Sigmoid colon (tissue), 7 donors: ENCODE results near the gene OR2G2. TPM values are rescaled to one million over a fixed set of nuclear protein-coding genes. Genes with fewer than 3 reads are reported as not detected.

ENCODE experiments used
- DNase-seq: peaks from one replicate; pipeline ENCODE4 v3.0.0-alpha.2; 2019
- H3K27ac ChIP-seq, 4 donors: fragments of 200-600 bp; sonication (generic); one replicate each; pipeline ENCODE4 v1.5.1; 2016 to 2019; ENCODE audit warnings: mild to moderate bottlenecking in 1 of 4
- H3K27me3 ChIP-seq, 3 donors: fragments of 200-600 bp; sonication (generic); one replicate each; pipeline ENCODE4 v1.5.1; 2019; ENCODE audit warnings: mild to moderate bottlenecking in 1 of 3
- H3K36me3 ChIP-seq, 4 donors: fragments of 200-600 bp; sonication (generic); one replicate each; pipeline ENCODE4 v1.5.1; 2016 to 2019
- H3K4me1 ChIP-seq, 4 donors: fragments of 200-600 bp; sonication (generic); one replicate each; pipeline ENCODE4 v1.5.1; 2017 to 2019
- H3K4me3 ChIP-seq, 4 donors: fragments of 200-600 bp; sonication (generic); one replicate each; pipeline ENCODE4 v1.5.1; 2017 to 2019; ENCODE audit warnings: mild to moderate bottlenecking in 2 of 4, moderate library complexity in 1 of 4
- H3K9me3 ChIP-seq, 4 donors: fragments of 200-600 bp in 3 of 4; sonication (generic) in 3 of 4; one replicate each; pipeline versions ENCODE4 v1.5.1 to v1.6.1; 2013 to 2019
- EP300 ChIP-seq, 4 donors: sonication (generic); formaldehyde crosslinking; IDR thresholded peaks; one replicate each; pipeline ENCODE4 v1.6.1; 2017; ENCODE audit warnings: antibody characterized with exemption in 4 of 4
- POLR2A ChIP-seq, 2 donors: fragments of 450-650 bp; IDR thresholded peaks; one replicate each; pipeline ENCODE4 v1.6.1; 2016; ENCODE audit warnings: antibody characterized with exemption in 2 of 2, mild to moderate bottlenecking in 2 of 2, moderate library complexity in 2 of 2
- POLR2AphosphoS5 ChIP-seq, 4 donors: sonication (generic); formaldehyde crosslinking; IDR thresholded peaks; one replicate each; pipeline ENCODE4 v1.6.1; 2017; ENCODE audit warnings: antibody characterized with exemption in 4 of 4
- WGBS, 2 donors: extraction: QIAGEN DNeasy Blood & Tissue Kit; methylation state at CpG; one replicate each; pipeline ENCODE4 v1.1.7; 2013; 5-methylcytosine and 5-hydroxymethylcytosine counted together
- intact Hi-C: fragments of 100-400 bp; cut with DNase I; formaldehyde crosslinking; loops from one replicate; pipeline ENCODE4 v1.15.1; 2023
- polyA plus RNA-seq, 3 donors: library from polyadenylated mRNA; stranded (reverse); fragments of 200-250 nt; gene quantifications; one replicate each; pipeline ENCODE4 v1.2.3, GENCODE V29; 2013
- total RNA-seq, 4 donors: library from RNA; depleted of rRNA; stranded (reverse); fragments of >200 nt; gene quantifications; one replicate each; pipeline ENCODE4 v1.1.0, GENCODE V29; 2016
- TF ChIP-seq, protein P1 (sequence below), 4 experiments: fragments of 450-650 bp in 3 of 4; fragments of 200-600 bp in 1 of 4; IDR thresholded peaks; one replicate each; pipeline ENCODE4 v1.5.1; 2016 to 2019; ENCODE audit warnings: antibody characterized with exemption in 4 of 4, mild to moderate bottlenecking in 3 of 4, moderate library complexity in 2 of 4
- donor health status: healthy with polysubstance abuse.
- donor health status: Bipolar disorder and iron deficiency.
- donor health status: healthy.

OR2G2 gene
- total and polyA plus RNA-seq, 7 donors = not detected

DNA sequence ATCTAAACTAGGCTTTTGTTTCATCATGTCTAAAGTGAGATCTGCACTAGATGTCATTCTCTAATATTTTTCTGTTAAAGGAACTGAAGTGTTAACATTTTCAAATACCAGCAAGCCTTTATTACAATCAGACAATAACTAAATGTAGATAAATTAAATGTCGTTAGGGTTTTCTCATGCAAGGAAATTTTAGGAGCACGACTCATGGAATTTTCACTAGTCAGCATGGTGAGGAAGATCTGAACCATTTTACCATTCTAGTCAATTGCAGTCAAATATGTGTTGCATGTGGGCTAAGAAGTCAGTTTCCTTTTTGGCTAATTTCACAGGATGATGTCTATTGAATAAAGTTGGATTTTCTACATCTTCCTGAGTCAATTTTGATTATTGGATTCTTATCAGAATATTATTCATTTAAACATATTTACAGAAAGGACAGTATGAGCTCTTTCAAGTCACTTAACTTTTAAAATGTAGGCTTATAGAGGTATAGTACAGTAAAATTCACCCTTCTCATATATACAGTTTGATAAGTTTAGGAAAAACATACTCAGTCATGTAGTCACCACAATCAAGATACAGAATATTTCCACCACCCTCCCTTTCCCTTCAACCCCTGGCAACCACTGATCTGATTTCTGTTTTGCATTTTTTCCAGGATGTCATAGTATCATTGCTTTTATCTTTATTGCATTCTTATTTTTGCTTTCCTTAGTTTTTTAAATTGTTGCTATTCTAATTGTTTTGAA is 30.1 kb upstream of the OR2G2 start:
- no peaks in the 10 kb centered on the region for H3K4me1 ChIP-seq
- H3K9me3 ChIP-seq = no peaks in the 10 kb centered on the region
- intact Hi-C loops = no loop called here
- H3K27ac ChIP-seq = no peak overlapping the region
- 83 to 86% methylated on average over 2 of the region's 2 CpGs for whole genome bisulfite sequencing, 2 donors
- H3K4me3 ChIP-seq = no peak overlapping the region
- TF ChIP-seq POLR2A (IDR thresholded peaks at IDR 0.05) = no peak
- TF ChIP-seq, protein P1, sequence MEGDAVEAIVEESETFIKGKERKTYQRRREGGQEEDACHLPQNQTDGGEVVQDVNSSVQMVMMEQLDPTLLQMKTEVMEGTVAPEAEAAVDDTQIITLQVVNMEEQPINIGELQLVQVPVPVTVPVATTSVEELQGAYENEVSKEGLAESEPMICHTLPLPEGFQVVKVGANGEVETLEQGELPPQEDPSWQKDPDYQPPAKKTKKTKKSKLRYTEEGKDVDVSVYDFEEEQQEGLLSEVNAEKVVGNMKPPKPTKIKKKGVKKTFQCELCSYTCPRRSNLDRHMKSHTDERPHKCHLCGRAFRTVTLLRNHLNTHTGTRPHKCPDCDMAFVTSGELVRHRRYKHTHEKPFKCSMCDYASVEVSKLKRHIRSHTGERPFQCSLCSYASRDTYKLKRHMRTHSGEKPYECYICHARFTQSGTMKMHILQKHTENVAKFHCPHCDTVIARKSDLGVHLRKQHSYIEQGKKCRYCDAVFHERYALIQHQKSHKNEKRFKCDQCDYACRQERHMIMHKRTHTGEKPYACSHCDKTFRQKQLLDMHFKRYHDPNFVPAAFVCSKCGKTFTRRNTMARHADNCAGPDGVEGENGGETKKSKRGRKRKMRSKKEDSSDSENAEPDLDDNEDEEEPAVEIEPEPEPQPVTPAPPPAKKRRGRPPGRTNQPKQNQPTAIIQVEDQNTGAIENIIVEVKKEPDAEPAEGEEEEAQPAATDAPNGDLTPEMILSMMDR (IDR thresholded peaks at IDR 0.05) = no peak
- TF ChIP-seq EP300 (IDR thresholded peaks at IDR 0.05) = no peak
- TF ChIP-seq POLR2AphosphoS5 (IDR thresholded peaks at IDR 0.05) = no peak
- H3K36me3 ChIP-seq = no peaks in the 10 kb centered on the region
- DNase-seq = no peak
- no peaks in the 10 kb centered on the region for H3K27me3 ChIP-seq

DNA sequence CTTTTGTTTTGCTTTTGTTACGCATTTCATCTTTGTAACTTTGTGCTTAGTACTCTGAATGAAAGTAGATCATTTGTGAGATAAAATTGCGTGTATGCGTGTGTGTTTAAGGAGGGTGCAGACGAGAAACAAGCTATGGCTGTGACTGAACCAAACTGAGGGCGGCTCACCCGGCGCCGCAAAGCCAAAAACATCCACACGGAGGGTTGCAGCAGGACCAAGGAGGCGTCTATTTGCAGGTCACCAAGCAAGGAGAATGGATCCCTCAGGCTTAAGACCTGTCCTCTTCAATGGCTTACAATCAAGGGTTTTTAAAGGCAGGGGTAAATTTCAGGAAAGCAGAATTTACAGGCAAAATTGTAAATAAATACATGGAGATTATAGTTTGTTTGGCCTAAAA is 26.4 kb upstream of the OR2G2 start:
- TF ChIP-seq POLR2AphosphoS5 (IDR thresholded peaks at IDR 0.05) = no peak
- no peak for TF ChIP-seq POLR2A (IDR thresholded peaks at IDR 0.05)
- intact Hi-C loops = no loop called here
- H3K36me3 ChIP-seq = no peaks in the 10 kb centered on the region
- no peak for DNase-seq
- no peaks in the 10 kb centered on the region for H3K9me3 ChIP-seq
- H3K4me3 ChIP-seq = no peak overlapping the region
- H3K27ac ChIP-seq = no peak overlapping the region
- 79 to 80% methylated on average over 10 of the region's 10 CpGs for WGBS, 2 donors
- H3K27me3 ChIP-seq = no peaks in the 10 kb centered on the region
- H3K4me1 ChIP-seq = no peaks in the 10 kb centered on the region

DNA sequence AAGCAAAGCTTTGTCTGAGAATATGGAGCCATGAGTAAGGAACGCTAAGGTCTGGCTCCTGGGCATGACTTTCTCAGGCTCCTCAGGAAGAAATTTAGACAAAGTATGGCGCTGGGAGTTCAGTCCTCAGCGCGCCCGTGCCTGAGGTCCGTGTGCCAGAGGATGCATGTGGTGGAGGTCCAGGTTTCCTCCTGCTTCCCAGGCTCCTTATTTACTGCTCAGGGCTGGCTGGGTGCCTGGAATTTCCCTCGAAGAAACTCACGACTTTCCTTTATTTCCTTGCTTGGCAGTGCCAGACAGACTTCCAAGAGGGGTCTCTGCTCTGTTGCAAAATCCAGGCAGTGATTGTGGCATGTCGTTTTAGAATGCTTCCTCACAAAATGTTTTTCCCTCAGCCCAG is 26.0 kb upstream of the OR2G2 start:
- no peak for DNase-seq
- TF ChIP-seq EP300 (IDR thresholded peaks at IDR 0.05) (no peak), POLR2AphosphoS5 (IDR thresholded peaks at IDR 0.05) (no peak), POLR2A (IDR thresholded peaks at IDR 0.05) (no peak)
- TF ChIP-seq, protein P1 (IDR thresholded peaks at IDR 0.05) = no peak
- Histone ChIP-seq H3K36me3 (no peaks in the 10 kb centered on the region), H3K4me1 (no peaks in the 10 kb centered on the region), H3K4me3 (no peak overlapping the region), H3K27me3 (no peaks in the 10 kb centered on the region), H3K9me3 (no peaks in the 10 kb centered on the region), H3K27ac (no peak overlapping the region)
- intact Hi-C loops = no loop called here
- WGBS, 2 donors = 71 to 75% methylated on average over 9 of the region's 9 CpGs

DNA sequence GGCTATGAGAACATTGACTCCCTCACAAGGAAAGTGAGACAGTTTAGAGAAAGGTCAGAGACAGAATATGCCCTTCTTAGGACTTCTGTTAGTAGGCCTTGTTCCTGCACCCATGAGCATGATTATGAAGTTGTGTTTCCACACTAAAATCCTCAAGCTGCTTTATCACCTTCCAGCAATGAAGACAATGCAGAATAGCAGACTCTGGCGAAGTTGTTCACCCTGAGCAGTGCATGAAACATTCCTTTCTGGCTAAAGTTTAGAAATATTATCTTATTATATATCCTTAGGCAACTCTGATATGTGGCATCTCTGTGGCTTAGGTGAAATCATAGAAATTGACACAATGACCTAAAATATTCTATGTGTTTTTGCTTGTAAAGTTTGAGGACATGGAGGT is 13.9 kb upstream of the OR2G2 start:
- Histone ChIP-seq H3K27ac (no peak overlapping the region), H3K36me3 (no peaks in the 10 kb centered on the region), H3K4me3 (no peak overlapping the region), H3K27me3 (no peaks in the 10 kb centered on the region), H3K9me3 (no peaks in the 10 kb centered on the region), H3K4me1 (no peaks in the 10 kb centered on the region)
- 70 to 76% methylated on average over 1 of the region's 1 CpG for WGBS, 2 donors
- DNase-seq = no peak
- no peak for TF ChIP-seq POLR2A (IDR thresholded peaks at IDR 0.05)
- no peak for TF ChIP-seq POLR2AphosphoS5 (IDR thresholded peaks at IDR 0.05)
- no peak for TF ChIP-seq EP300 (IDR thresholded peaks at IDR 0.05)
- TF ChIP-seq, protein P1 (IDR thresholded peaks at IDR 0.05) = no peak
- intact Hi-C loops = no loop called here

DNA sequence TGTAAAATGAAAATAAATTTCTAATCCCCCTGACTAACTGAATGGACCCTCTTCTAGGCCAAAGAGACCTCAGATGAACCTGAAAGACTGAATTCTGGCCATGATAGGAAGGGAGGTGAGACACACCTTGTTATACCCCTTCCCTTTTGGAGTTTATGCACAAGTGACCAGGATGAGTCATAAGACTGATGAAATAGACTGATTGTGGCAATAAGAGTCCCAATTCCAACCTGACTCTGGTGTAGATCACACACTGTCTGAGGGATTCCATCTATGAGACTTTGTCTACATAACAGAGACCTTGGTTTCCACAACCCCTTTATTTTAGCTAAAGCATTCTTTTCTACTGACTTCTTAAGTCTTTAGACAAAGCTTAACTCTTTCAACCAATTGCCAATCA is 13.5 kb upstream of the OR2G2 start:
- TF ChIP-seq, protein P1 (IDR thresholded peaks at IDR 0.05) = no peak
- TF ChIP-seq EP300 (IDR thresholded peaks at IDR 0.05) (no peak), POLR2AphosphoS5 (IDR thresholded peaks at IDR 0.05) (no peak), POLR2A (IDR thresholded peaks at IDR 0.05) (no peak)

More for the DNA sequence above, 13.5 kb upstream of the OR2G2 start:
- intact Hi-C loops = no loop called here
- no peaks in the 10 kb centered on the region for H3K9me3 ChIP-seq
- H3K36me3 ChIP-seq = no peaks in the 10 kb centered on the region
- H3K27me3 ChIP-seq = no peaks in the 10 kb centered on the region
- DNase-seq = no peak
- no peak overlapping the region for H3K27ac ChIP-seq
- no peak overlapping the region for H3K4me3 ChIP-seq
- H3K4me1 ChIP-seq = no peaks in the 10 kb centered on the region
